HCT116 (cell line): ENCODE results near the gene HMCN2. TPM values are rescaled to one million over a fixed set of nuclear protein-coding genes. Genes with fewer than 3 reads are reported as not detected.

Experiments
- ATAC-seq: fragments of 200-7000 bp; cut with Tn5 transposase; 2 replicates; pipeline ENCODE4 v1.9.1; 2020; ENCODE audit warnings: mild to moderate bottlenecking, moderate library complexity
- BruUV-seq: library from RNA; stranded (reverse); fragments of 400-500 nt; replicated peaks from 2 replicates; lab custom pipeline; 2021; lab: Mats Ljungman, UMichigan
- CTCF ChIA-PET: fragments of 300-600 bp; sonication (Branson Sonifier 250); formaldehyde crosslinking; loops from one replicate; lab custom pipeline; 2021; ENCODE audit warnings: antibody characterized with exemption; lab: Charles Lee
- POLR2A ChIA-PET: fragments of 300-600, 350-600 bp; sonication (Branson Sonifier 250); formaldehyde crosslinking; loops from one replicate; lab custom pipeline; 2021; ENCODE audit warnings: antibody characterized with exemption; lab: Charles Lee
- RAD21 ChIA-PET, 2 experiments: fragments of 300-600 bp; sonication (Branson Sonifier 250); formaldehyde crosslinking; loops; one replicate each; lab custom pipeline; 2023; ENCODE audit warnings: low total read pairs in 2 of 2; ENCODE audit not compliant: uncharacterized antibody in 2 of 2, unreplicated experiment in 2 of 2, low non-redundant PET in 1 of 2; lab: Charles Lee
- DNase-seq: peaks from one replicate; pipeline ENCODE4 v3.0.0-alpha.2; 2010; ENCODE audit warnings: low read depth, low spot score
- H2AFZ ChIP-seq: fragments of 200-600 bp; shearing (Covaris generic), sonication (generic); 2 replicates; pipeline ENCODE4 v1.6.1; 2017; ENCODE audit warnings: low read depth, mixed run types, mixed read lengths, antibody characterized with exemption, low read length; ENCODE audit not compliant: poor library complexity, severe bottlenecking
- H3K27ac ChIP-seq: 2 replicates; pipeline ENCODE4 v1.5.1; 2012; ENCODE audit warnings: low read depth, low read length
- H3K27me3 ChIP-seq: fragments of 200-600 bp; sonication (generic); 2 replicates; pipeline ENCODE4 v1.6.1; 2016; ENCODE audit warnings: mixed run types, low read length, mixed read lengths; ENCODE audit not compliant: insufficient read depth
- H3K36me3 ChIP-seq, 2 experiments: fragments of 200-500 bp in 1 of 2; fragments of 200-600 bp in 1 of 2; sonication (Bioruptor generic) in 1 of 2; sonication (generic) in 1 of 2; 2 replicates each; pipeline versions ENCODE4 v1.5.1 to v1.6.1; 2014 to 2016; ENCODE audit warnings: low read length in 2 of 2, inconsistent platforms in 1 of 2, mixed read lengths in 1 of 2, mixed run types in 1 of 2; ENCODE audit not compliant: insufficient read depth in 2 of 2, control insufficient read depth in 1 of 2
- H3K4me1 ChIP-seq, 2 experiments: fragments of 200-600 bp in 1 of 2; sonication (generic) in 1 of 2; 2 replicates each; pipeline versions ENCODE4 v1.5.1 to v1.6.1; 2012 to 2017; ENCODE audit warnings: low read length in 2 of 2, inconsistent platforms in 1 of 2, mild to moderate bottlenecking in 1 of 2, mixed read lengths in 1 of 2, mixed run types in 1 of 2, moderate library complexity in 1 of 2; ENCODE audit not compliant: insufficient read depth in 2 of 2, control insufficient read depth in 1 of 2
- H3K4me2 ChIP-seq: fragments of 200-600 bp; sonication (generic); 2 replicates; pipeline ENCODE4 v1.6.1; 2017; ENCODE audit warnings: mixed run types, low read length, mixed read lengths
- H3K4me3 ChIP-seq, 2 experiments: fragments of 200-600 bp in 1 of 2; sonication (generic) in 1 of 2; replicated peaks in 1 of 2; 2 replicates each; pipeline ENCODE4 v1.5.1; 2011 to 2016; ENCODE audit warnings: low read length in 2 of 2, control low read depth in 1 of 2, low read depth in 1 of 2, mild to moderate bottlenecking in 1 of 2, mixed read lengths in 1 of 2, mixed run types in 1 of 2
- H3K79me2 ChIP-seq: fragments of 200-600 bp; sonication (generic); 2 replicates; pipeline ENCODE4 v1.6.1; 2017; ENCODE audit warnings: mild to moderate bottlenecking, mixed run types, low read length, moderate library complexity, mixed read lengths; ENCODE audit not compliant: insufficient read depth
- H3K9ac ChIP-seq: fragments of 200-600 bp; sonication (generic); 2 replicates; pipeline ENCODE4 v1.6.1; 2016; ENCODE audit warnings: low read length, mixed read lengths
- H3K9me2 ChIP-seq: fragments of 200-600 bp; sonication (generic), shearing (Covaris generic); 2 replicates; pipeline ENCODE4 v1.6.1; 2017; ENCODE audit warnings: mixed run types, mild to moderate bottlenecking, moderate library complexity; ENCODE audit not compliant: insufficient read depth
- H3K9me3 ChIP-seq, 2 experiments: fragments of 200-500 bp in 1 of 2; fragments of 200-600 bp in 1 of 2; sonication (Bioruptor generic) in 1 of 2; sonication (generic) in 1 of 2; 2 replicates each; pipeline ENCODE4 v1.6.1; 2014 to 2017; ENCODE audit warnings: low read length in 2 of 2, mixed read lengths in 2 of 2, inconsistent platforms in 1 of 2, low read depth in 1 of 2, mild to moderate bottlenecking in 1 of 2, mixed run types in 1 of 2, moderate library complexity in 1 of 2; ENCODE audit not compliant: control insufficient read depth in 1 of 2, insufficient read depth in 1 of 2
- H4K20me1 ChIP-seq: fragments of 200-600 bp; sonication (generic), shearing (Covaris generic); 2 replicates; pipeline ENCODE4 v1.6.1; 2017; ENCODE audit warnings: mixed run types, mild to moderate bottlenecking, moderate library complexity; ENCODE audit not compliant: insufficient read depth
- CBX3 ChIP-seq: IDR thresholded peaks from 2 replicates; pipeline ENCODE4 v1.6.1; 2012; ENCODE audit warnings: low read depth
- FOSL1 ChIP-seq: IDR thresholded peaks from 2 replicates; pipeline ENCODE4 v1.6.1; 2012; ENCODE audit warnings: low read depth
- JUND ChIP-seq: IDR thresholded peaks from 2 replicates; pipeline ENCODE4 v1.6.1; 2012
- POLR2AphosphoS5 ChIP-seq: IDR thresholded peaks from 2 replicates; pipeline ENCODE4 v1.6.1; 2011; ENCODE audit warnings: mild to moderate bottlenecking, low read depth, low read length, moderate library complexity
- RAD21 ChIP-seq: IDR thresholded peaks from 2 replicates; pipeline ENCODE4 v1.6.1; 2012; ENCODE audit warnings: low read depth, mild to moderate bottlenecking
- SIN3A ChIP-seq: IDR thresholded peaks from 2 replicates; pipeline ENCODE4 v1.6.1; 2012; ENCODE audit warnings: low read depth
- YY1 ChIP-seq: IDR thresholded peaks from 2 replicates; pipeline ENCODE4 v1.6.1; 2011; ENCODE audit warnings: low read length, low read depth, moderate library complexity, mild to moderate bottlenecking; ENCODE audit not compliant: insufficient replicate concordance; ENCODE audit errors: extremely low read depth
- ZNF274 ChIP-seq: fragments of 200-500 bp; sonication (Bioruptor generic); IDR thresholded peaks from 2 replicates; pipeline ENCODE4 v1.6.1; 2014; ENCODE audit warnings: mild to moderate bottlenecking, low read depth, low read length, inconsistent platforms
- intact Hi-C: fragments of 100-400 bp; cut with micrococcal nuclease; formaldehyde crosslinking; loops from 2 replicates; pipeline ENCODE4 v1.10.0; 2022
- total RNA-seq: library from RNA; stranded (reverse); gene quantifications from one replicate; pipeline ENCODE4 v1.2.1, GENCODE V29; 2021; ENCODE audit not compliant: unreplicated experiment
- TF ChIP-seq, protein P1 (sequence below): IDR thresholded peaks from 2 replicates; pipeline ENCODE4 v1.6.1; 2012
- TF ChIP-seq, protein P2 (sequence below): IDR thresholded peaks from 2 replicates; pipeline ENCODE4 v1.6.1; 2011; ENCODE audit warnings: mild to moderate bottlenecking, low read length, moderate library complexity; ENCODE audit not compliant: insufficient replicate concordance; ENCODE audit errors: extremely low read depth

The HMCN2 gene
- total RNA-seq, 1 experiment from 2014 or later: 0.22 TPM

DNA sequence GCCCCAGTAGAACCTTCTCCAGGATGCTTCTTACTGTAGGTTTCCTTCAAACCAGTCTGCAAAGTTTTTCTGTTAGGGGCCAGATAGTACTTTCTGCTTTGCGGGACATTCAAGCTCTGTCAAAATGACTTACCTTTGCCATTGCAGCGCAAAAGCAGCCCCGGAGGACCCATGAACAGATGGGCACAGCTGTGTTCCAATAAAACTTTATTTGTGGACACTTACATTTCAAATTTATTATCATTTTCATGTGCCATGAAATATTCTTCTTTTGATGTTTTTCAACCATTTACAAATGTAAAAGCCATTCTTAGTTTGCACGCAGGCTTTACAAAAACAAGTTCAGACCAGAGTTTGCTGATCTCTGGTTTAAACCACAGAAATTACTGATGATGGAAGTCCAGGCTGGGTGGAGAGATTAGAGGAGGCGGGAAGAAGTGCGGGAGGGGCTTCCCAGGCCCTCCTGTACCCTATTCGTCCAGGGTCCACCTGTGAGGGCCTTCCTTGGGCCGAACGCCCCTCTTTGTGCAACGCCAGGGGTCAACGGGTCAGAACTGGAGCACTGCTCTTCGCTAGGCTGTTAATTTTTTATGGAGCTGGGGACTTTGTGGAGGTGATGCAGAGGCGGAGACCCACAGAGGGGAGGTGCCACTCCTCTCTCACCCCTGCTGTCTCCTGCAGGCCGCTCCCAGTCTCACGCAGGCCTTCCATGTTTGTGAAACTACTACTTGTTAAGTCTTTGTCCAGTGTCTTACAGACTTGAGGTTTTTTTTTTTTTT, 171.6 kb downstream of the HMCN2 start:
- Histone ChIP-seq H3K36me3 (no peaks in the 10 kb centered on the region), H3K27ac (no peak overlapping the region), H3K9ac (no peak overlapping the region), H3K4me2 (no peak overlapping the region), H3K9me2 (no peaks in the 10 kb centered on the region), H3K4me1 (no peaks in the 10 kb centered on the region), H3K9me3 (no peaks in the 10 kb centered on the region), H4K20me1 (no peaks in the 10 kb centered on the region), H2AFZ (no peak overlapping the region), H3K27me3 (no peaks in the 10 kb centered on the region), H3K4me3 (no peak overlapping the region), H3K79me2 (no peaks in the 10 kb centered on the region)
- no TSS peak for BruUV-seq
- ChIA-PET POLR2A (interaction anchor here (0.6 kb wide), 1 partner anchor 20 kb away, joined by 3 read pairs; no protein-coding TSS in a partner anchor), RAD21 (no interaction called here), CTCF (no interaction called here)
- DNase-seq: no peak
- ATAC-seq: peak; percentile 23; the same call in 1 of the 2 replicates
- intact Hi-C loops: no loop called here
- TF ChIP-seq ZNF274 (no peak), FOSL1 (no peak), SIN3A (no peak), POLR2AphosphoS5 (no peak), JUND (no peak), CBX3 (no peak)
- TF ChIP-seq, protein P1, sequence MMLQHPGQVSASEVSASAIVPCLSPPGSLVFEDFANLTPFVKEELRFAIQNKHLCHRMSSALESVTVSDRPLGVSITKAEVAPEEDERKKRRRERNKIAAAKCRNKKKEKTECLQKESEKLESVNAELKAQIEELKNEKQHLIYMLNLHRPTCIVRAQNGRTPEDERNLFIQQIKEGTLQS: no peak

DNA sequence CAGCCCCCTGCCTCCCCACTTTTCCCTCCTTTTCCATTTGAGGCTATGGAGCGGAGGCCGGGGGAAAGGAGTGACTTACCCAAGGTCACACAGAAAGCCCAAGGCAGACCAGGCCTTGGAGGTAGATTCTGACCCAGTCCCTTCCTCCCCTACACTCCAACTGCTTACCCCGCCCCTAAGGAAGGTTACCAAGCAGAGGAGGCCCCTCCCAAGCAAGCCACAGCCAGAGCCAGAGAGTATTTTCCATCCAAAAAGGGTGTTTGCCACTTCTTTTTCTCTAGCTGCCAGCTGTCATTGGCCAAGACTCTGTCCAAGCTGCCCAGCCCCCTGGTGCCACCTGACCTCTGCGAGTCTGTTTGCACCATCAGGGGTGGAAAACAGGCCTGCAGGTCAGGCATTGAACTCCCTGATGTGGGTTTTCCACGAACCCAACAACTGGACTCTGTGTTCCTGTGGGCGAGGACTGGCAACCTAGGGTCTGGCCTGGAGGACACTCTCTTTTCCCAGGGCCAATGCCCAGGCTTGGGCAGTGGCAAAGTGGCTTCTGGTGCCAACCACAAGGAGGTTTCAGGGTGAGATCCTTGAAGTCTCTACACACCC, 172.9 kb downstream of the HMCN2 start:
- TF ChIP-seq, protein P2, sequence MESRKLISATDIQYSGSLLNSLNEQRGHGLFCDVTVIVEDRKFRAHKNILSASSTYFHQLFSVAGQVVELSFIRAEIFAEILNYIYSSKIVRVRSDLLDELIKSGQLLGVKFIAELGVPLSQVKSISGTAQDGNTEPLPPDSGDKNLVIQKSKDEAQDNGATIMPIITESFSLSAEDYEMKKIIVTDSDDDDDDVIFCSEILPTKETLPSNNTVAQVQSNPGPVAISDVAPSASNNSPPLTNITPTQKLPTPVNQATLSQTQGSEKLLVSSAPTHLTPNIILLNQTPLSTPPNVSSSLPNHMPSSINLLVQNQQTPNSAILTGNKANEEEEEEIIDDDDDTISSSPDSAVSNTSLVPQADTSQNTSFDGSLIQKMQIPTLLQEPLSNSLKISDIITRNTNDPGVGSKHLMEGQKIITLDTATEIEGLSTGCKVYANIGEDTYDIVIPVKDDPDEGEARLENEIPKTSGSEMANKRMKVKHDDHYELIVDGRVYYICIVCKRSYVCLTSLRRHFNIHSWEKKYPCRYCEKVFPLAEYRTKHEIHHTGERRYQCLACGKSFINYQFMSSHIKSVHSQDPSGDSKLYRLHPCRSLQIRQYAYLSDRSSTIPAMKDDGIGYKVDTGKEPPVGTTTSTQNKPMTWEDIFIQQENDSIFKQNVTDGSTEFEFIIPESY: no peak
- TF ChIP-seq FOSL1 (no peak), YY1 (no peak), RAD21 (no peak)
- TF ChIP-seq, all 23 proteins: peak for 0
- no peaks in the 10 kb centered on the region for H3K9me3 ChIP-seq
- no peaks in the 10 kb centered on the region for H4K20me1 ChIP-seq
- H2AFZ ChIP-seq: no peak overlapping the region
- RAD21 ChIA-PET: no interaction called here
- no peak overlapping the region for H3K4me2 ChIP-seq
- H3K27me3 ChIP-seq: no peaks in the 10 kb centered on the region
- ATAC-seq (no peak), DNase-seq (no peak)
- no peak overlapping the region for H3K27ac ChIP-seq
- intact Hi-C loops: no loop called here
- BruUV-seq: no TSS peak
- CTCF ChIA-PET: no interaction called here
- no peak overlapping the region for H3K9ac ChIP-seq
- no peaks in the 10 kb centered on the region for H3K4me1 ChIP-seq
- no peaks in the 10 kb centered on the region for H3K79me2 ChIP-seq
- H3K4me3 ChIP-seq: no peak overlapping the region
- POLR2A ChIA-PET: no interaction called here
- no peaks in the 10 kb centered on the region for H3K9me2 ChIP-seq
- H3K36me3 ChIP-seq: no peaks in the 10 kb centered on the region
